ENCODE results near the gene CREB5.

DNA sequence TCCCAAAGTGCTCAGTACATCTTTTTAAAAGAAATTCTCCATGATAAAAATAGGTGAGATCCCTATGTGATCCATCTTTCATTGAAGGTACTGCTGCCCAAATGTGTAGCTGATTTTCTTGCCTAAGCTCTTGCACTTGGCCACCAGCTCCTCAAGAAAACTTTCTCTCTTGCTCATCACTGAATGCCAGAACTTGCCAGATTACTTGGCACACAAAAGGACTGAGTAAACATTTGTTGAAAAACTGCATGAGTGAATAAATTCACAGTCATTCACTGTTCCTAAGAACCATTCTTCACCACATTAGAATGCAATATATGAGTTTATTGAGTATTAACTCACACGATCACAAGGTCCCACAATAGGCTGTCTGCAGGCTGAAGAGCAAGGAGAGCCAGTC is 445.9 kb downstream of the CREB5 start:
- TF ChIP-seq TCF12 (IDR thresholded peaks at IDR 0.05; ENCODE audit: low read depth): no peak
- TF ChIP-seq YY1 (IDR thresholded peaks at IDR 0.05; ENCODE audit: low read depth): no peak
- no peak for TF ChIP-seq RAD21 (IDR thresholded peaks at IDR 0.05; ENCODE audit: low read depth)
- TF ChIP-seq CREB1 (IDR thresholded peaks at IDR 0.05; ENCODE audit: low read depth): no peak
- TF ChIP-seq EP300 (IDR thresholded peaks at IDR 0.05; ENCODE audit: borderline replicate concordance): no peak
- no peak for TF ChIP-seq MAX (IDR thresholded peaks at IDR 0.05)
- TF ChIP-seq USF1 (IDR thresholded peaks at IDR 0.05): no peak
- TF ChIP-seq REST (IDR thresholded peaks at IDR 0.05; ENCODE audit: low read depth): no peak
- no peak for TF ChIP-seq TAF1 (IDR thresholded peaks at IDR 0.05; ENCODE audit: low read depth)
- no peak for TF ChIP-seq TEAD4 (IDR thresholded peaks at IDR 0.05)
- TF ChIP-seq FOXM1 (IDR thresholded peaks at IDR 0.05; ENCODE audit: borderline replicate concordance, low read depth): no peak
- no peak for TF ChIP-seq NFIC (IDR thresholded peaks at IDR 0.05)
- no peak for TF ChIP-seq EGR1 (IDR thresholded peaks at IDR 0.05)
